ENCODE results near the gene LTBP3. TPM values are rescaled to one million over a fixed set of nuclear protein-coding genes. Genes with fewer than 3 reads are reported as not detected.

The LTBP3 gene
- total RNA-seq, 1 experiment from 2014 or later, result 248 TPM

GRCh38 chr11:65578134-65578533, 20.0 kb upstream of the LTBP3 start:
- ChIA-PET RAD21 (ENCODE audit: low non-redundant PET in 1 of 2, low total read pairs in 2 of 2, uncharacterized antibody in 2 of 2, unreplicated experiment in 2 of 2) (no interaction called here), POLR2A (interaction anchor here (1.6 kb wide), 1 partner anchor 37 kb away, joined by 5 read pairs; the partner anchor contains the start of gene PCNX3), CTCF (interaction anchor here (1.3 kb wide), 1 partner anchor 8 kb away, joined by 3 read pairs; no protein-coding TSS in a partner anchor)
- intact Hi-C loops (cut with micrococcal nuclease), result no loop called here
- ATAC-seq (no peak), DNase-seq (ENCODE audit: low read depth, low spot score) (no peak)
- H2AFZ ChIP-seq (ENCODE audit: low read depth, low read length, poor library complexity, severe bottlenecking), result no peak overlapping the region
- H3K27me3 ChIP-seq (ENCODE audit: insufficient read depth, low read length), result no peaks in the 10 kb centered on the region
- peaks cover 23% of the 10 kb centered on the region; the same call in 1 of the 2 replicates for H3K79me2 ChIP-seq (ENCODE audit: insufficient read depth, low read length)
- no TSS peak for BruUV-seq (replicated peaks)
- no peak overlapping the region for H3K4me3 ChIP-seq (replicated peaks in 1 of 2; ENCODE audit: low read depth in 1 of 2, low read length in 2 of 2)
- no peaks in the 10 kb centered on the region for H4K20me1 ChIP-seq (ENCODE audit: insufficient read depth)
- no peaks in the 10 kb centered on the region for H3K9me3 ChIP-seq (ENCODE audit: control insufficient read depth in 1 of 2, insufficient read depth in 1 of 2, low read depth in 1 of 2, low read length in 2 of 2)
- H3K27ac ChIP-seq (ENCODE audit: low read depth, low read length), result peak overlapping the region; percentile 97
- TF ChIP-seq FOSL1 (IDR thresholded peaks at IDR 0.05; ENCODE audit: low read depth) (no peak), ELF1 (IDR thresholded peaks at IDR 0.05; ENCODE audit: borderline replicate concordance, low read depth) (no peak), MAX (IDR thresholded peaks at IDR 0.05) (no peak), TCF7L2 (IDR thresholded peaks at IDR 0.05; ENCODE audit: borderline replicate concordance, extremely low read depth, insufficient read depth, insufficient read length) (no peak), CTCF (IDR thresholded peaks at IDR 0.05 in 2 of 3, conservative IDR thresholded peaks at IDR 0.05 in 1 of 3; ENCODE audit: borderline replicate concordance in 1 of 3, insufficient read depth in 1 of 3, low read depth in 2 of 3, low read length in 2 of 3) (no peak), EZH2phosphoT487 (IDR thresholded peaks at IDR 0.05; ENCODE audit: borderline replicate concordance) (no peak), SRF (IDR thresholded peaks at IDR 0.05; ENCODE audit: low read depth) (no peak), ZBTB33 (IDR thresholded peaks at IDR 0.05; ENCODE audit: extremely low read depth, insufficient replicate concordance, low read length) (no peak), EGR1 (IDR thresholded peaks at IDR 0.05; ENCODE audit: low read depth) (no peak), POLR2A (IDR thresholded peaks at IDR 0.05; ENCODE audit: borderline replicate concordance, extremely low read depth, insufficient read depth, insufficient read length) (no peak), ATF3 (IDR thresholded peaks at IDR 0.05) (no peak), CEBPB (IDR thresholded peaks at IDR 0.05; ENCODE audit: low read depth) (no peak), ZNF274 (IDR thresholded peaks at IDR 0.05; ENCODE audit: low read depth, low read length) (no peak), SP1 (IDR thresholded peaks at IDR 0.05; ENCODE audit: low read depth) (no peak), RAD21 (IDR thresholded peaks at IDR 0.05; ENCODE audit: low read depth) (no peak), REST (IDR thresholded peaks at IDR 0.05; ENCODE audit: low read depth) (no peak), ZFX (IDR thresholded peaks at IDR 0.05) (no peak), YY1 (IDR thresholded peaks at IDR 0.05; ENCODE audit: extremely low read depth, insufficient replicate concordance, low read depth, low read length) (no peak), JUND (IDR thresholded peaks at IDR 0.05) (no peak)
- no peaks in the 10 kb centered on the region for H3K9me2 ChIP-seq (ENCODE audit: insufficient read depth)
- H3K4me2 ChIP-seq (ENCODE audit: low read length), result peak overlapping the region; percentile 78; the same call in 1 of the 2 replicates
- H3K9ac ChIP-seq (ENCODE audit: low read length), result peak overlapping the region; percentile 86; the same call in 1 of the 2 replicates
- peaks cover 35 to 44% of the 10 kb centered on the region in 2 experiments for H3K4me1 ChIP-seq (ENCODE audit: control insufficient read depth in 1 of 2, insufficient read depth in 2 of 2, low read length in 2 of 2)
- peaks cover 2 to 4% of the 10 kb centered on the region in 2 experiments; a peak in 2 of 4 replicates for H3K36me3 ChIP-seq (ENCODE audit: control insufficient read depth in 1 of 2, insufficient read depth in 2 of 2, low read length in 2 of 2)

Measured in HCT116 (cell line).